Effector CD4-positive, alpha-beta T cell (primary cell): ENCODE measurements around the gene CALHM1.
"Not testable (repeated sequence)": the region's sequence is repeated elsewhere in the genome, so short reads cannot be mapped to it uniquely, and the experiment has no call there.

Source experiments
- DNase-seq: peaks from one replicate; pipeline ENCODE4 v3.0.0-alpha.2; 2020

Gene CALHM1

DNA sequence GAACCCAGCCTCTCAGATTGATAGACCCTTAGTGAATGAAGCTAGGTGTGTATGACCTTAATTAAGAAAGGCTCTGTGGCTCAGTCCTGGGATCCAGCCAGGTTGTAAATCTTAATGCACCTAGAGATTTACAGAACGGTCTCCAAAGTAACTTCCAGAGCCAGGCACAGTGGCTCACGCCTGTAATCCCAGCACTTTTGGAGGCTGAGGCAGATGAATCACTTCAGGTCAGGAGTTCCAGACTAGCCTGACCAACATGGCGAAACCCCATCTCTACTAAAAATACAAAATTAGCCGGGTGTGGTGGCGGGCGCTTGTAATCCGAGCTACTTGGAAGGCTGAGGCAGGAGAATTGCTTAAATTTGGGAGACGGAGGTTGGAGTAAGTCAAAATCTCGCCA lies 30.8 kb downstream of the CALHM1 start:
- no peak for DNase-seq

GRCh38 chr10:103423748-103424147 lies 35.0 kb downstream of the CALHM1 start:
- no peak for DNase-seq

GRCh38 chr10:103419101-103419500 lies 39.6 kb downstream of the CALHM1 start:
- no peak for DNase-seq

- no peak for DNase-seq
Observed at GRCh38 chr10:103417601-103418000, 41.1 kb downstream of the CALHM1 start.

DNA sequence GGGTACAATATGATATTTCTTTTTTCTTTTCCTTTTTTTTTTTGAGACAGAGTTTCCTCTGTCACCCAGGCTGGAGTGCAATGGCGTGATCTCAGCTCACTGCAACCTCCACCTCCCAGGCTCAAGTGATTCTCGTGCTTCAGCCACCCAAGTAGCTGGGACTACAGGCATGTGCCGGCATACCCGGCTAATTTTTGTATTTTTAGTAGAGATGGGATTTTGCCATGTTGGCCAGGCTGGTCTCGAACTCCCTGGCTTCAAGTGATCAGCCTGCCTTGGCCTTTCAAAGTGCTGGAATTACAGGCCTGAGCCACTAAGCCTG lies 41.6 kb downstream of the CALHM1 start:
- not testable (repeated sequence) for DNase-seq

GRCh38 chr10:103416436-103417147 lies 42.1 kb downstream of the CALHM1 start:
- peak; percentile 57 for DNase-seq

- no peak for DNase-seq
Observed at GRCh38 chr10:103415581-103415980, 43.1 kb downstream of the CALHM1 start.

DNA sequence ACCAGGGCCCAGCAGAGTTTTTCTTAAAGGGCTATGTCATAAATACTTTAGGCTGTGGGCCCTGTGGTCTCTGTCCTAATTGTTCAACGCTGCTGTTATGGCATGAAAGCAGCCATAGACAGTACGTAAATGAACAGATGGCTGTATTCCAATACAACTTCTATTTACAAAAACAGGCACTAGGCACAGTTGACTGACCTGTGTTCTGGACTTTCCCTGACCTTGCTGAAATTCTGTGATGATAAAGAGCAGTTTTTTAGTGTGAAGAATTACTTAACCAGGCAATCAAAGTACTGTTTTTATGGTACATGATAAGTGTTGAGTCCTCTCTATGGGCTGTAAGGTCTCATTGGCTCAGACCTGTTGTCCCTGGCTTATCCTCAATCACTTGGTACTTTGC lies 45.1 kb downstream of the CALHM1 start:
- DNase-seq = no peak
